ENCODE data around the gene GPRC5B. TPM values are rescaled to one million over a fixed set of nuclear protein-coding genes. Genes with fewer than 3 reads are reported as not detected.

GPRC5B gene
- total RNA-seq, 1 donor from 2014 or later: 21.1 TPM

DNA sequence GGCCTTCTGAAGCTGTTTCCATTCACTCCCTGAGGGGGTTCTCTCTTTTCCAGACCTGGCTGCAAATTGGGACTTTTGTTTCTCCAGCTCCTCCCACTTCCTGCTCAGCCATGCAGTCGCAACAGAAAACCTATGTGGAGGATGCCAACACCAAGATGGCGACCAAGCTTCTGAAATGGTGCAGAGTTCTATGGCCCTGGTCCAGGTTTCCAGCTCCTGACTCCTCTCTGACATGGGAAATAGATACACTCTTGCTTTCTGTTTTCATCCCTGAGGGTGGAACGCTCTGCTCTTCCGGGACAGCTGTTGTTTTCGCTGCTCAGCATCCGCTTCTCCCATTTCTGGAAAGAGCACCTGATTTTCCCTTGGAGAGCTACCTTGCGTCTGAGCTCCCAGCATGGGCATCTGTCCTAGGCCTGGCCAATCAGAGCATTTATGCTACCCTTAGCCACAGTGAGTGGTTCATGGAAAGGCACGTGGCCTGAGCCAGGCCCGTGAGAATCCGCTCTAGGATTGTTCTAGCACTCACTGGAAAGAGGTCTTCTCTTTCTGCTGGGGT is 8.1 kb downstream of the GPRC5B start:
- H3K4me1 ChIP-seq: no peaks in the 10 kb centered on the region
- DNase-seq (no peak), ATAC-seq (no peak)
- TF ChIP-seq, protein P1, sequence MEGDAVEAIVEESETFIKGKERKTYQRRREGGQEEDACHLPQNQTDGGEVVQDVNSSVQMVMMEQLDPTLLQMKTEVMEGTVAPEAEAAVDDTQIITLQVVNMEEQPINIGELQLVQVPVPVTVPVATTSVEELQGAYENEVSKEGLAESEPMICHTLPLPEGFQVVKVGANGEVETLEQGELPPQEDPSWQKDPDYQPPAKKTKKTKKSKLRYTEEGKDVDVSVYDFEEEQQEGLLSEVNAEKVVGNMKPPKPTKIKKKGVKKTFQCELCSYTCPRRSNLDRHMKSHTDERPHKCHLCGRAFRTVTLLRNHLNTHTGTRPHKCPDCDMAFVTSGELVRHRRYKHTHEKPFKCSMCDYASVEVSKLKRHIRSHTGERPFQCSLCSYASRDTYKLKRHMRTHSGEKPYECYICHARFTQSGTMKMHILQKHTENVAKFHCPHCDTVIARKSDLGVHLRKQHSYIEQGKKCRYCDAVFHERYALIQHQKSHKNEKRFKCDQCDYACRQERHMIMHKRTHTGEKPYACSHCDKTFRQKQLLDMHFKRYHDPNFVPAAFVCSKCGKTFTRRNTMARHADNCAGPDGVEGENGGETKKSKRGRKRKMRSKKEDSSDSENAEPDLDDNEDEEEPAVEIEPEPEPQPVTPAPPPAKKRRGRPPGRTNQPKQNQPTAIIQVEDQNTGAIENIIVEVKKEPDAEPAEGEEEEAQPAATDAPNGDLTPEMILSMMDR (IDR thresholded peaks at IDR 0.05): no peak
- no peaks in the 10 kb centered on the region for H3K27me3 ChIP-seq
- no peaks in the 10 kb centered on the region for H3K36me3 ChIP-seq
- no peak overlapping the region for H3K4me3 ChIP-seq
- intact Hi-C loops (cut with DNase I): no loop called here
- no peak overlapping the region for H3K27ac ChIP-seq
- no peaks in the 10 kb centered on the region for H3K9me3 ChIP-seq

DNA sequence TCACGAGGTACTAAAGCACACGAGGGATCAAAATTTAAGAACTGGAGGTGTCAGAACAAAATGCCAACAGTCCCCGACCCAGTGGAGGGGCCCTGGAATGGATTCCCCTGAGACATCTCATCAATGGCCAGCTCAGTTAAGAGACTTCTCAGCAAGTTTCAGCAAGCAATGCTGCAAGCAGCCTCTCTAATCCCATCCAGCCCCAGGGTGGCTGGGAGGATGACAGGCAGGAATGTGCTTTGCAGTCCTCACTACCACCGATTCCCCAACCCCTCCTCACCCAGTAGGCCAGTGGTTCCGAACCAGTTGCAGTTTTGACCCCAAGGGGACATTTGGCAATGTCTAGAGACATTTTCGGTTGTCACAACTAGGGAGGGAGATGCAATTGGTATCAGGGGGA is 8.7 kb downstream of the GPRC5B start:
- Histone ChIP-seq H3K27me3 (no peaks in the 10 kb centered on the region), H3K9me3 (no peaks in the 10 kb centered on the region), H3K36me3 (no peaks in the 10 kb centered on the region), H3K27ac (no peak overlapping the region), H3K4me1 (no peaks in the 10 kb centered on the region), H3K4me3 (no peak overlapping the region)
- ATAC-seq: no peak
- TF ChIP-seq, protein P1 (IDR thresholded peaks at IDR 0.05): no peak
- no peak for DNase-seq
- intact Hi-C loops (cut with DNase I): no loop called here

DNA sequence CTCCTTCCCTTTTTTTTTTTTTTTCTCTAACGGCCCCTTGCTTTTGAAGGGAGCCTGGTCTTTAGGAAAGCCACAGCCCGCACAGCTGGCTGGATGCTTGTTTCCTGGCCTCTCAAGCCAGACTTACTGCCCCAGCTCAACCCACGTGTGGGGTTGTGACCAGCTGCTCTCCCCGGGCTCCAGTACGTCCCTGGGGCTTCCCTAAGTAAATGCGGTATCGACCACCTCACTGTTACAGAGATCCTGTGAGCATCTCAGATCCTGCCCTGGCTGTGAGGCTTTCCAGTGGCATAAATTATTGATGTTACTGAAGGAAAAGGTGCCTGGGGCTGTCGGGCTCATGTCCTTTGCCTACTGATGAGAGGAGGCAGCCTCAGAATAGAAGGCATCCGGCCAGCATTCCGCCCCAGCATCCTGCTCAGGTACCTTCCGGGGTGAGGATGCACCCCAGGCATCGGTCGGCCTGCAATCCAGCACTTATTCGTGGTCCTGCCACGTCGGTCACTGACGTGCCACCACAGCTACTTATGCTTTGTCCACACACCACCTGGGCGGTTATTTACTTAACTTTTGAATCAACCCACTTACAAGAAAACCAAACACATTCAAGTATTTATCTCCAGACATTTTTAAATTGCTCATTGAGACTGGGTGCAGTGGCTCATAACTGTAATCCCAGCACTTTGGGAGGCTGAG is 9.6 kb downstream of the GPRC5B start:
- ATAC-seq (peak; percentile 51), DNase-seq (no peak)

DNA sequence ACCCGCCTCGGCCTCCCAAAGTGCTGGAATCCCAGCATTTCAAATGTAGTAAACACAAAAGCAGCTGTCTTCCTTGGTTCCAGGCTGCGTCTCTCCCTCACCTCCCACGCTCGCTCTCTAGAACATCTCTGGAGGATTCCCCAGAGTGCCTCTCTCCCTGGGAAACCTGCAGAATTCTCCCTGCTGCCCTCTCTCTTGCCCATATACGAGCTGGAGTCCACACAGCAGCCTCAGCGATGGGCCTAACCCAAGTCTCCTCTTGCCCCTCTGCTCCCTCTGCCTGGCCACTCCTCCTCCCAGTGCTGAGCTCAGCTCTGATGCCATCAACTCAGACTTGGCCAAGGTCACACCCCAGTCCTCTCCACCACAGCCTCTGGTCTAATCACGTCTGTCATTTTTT is 10.6 kb downstream of the GPRC5B start:
- no peaks in the 10 kb centered on the region for H3K27me3 ChIP-seq
- no peak for DNase-seq
- no peaks in the 10 kb centered on the region for H3K36me3 ChIP-seq
- H3K27ac ChIP-seq: no peak overlapping the region
- no peak overlapping the region for H3K4me3 ChIP-seq
- peak; percentile 8 for ATAC-seq
- TF ChIP-seq, protein P1 (IDR thresholded peaks at IDR 0.05): no peak
- no peaks in the 10 kb centered on the region for H3K9me3 ChIP-seq
- intact Hi-C loops (cut with DNase I): no loop called here
- no peaks in the 10 kb centered on the region for H3K4me1 ChIP-seq

More for the DNA sequence above, 9.6 kb downstream of the GPRC5B start:
- TF ChIP-seq, protein P1 (IDR thresholded peaks at IDR 0.05): no peak
- H3K36me3 ChIP-seq: no peaks in the 10 kb centered on the region
- intact Hi-C loops (cut with DNase I): no loop called here
- H3K4me3 ChIP-seq: no peak overlapping the region
- no peak overlapping the region for H3K27ac ChIP-seq
- no peaks in the 10 kb centered on the region for H3K9me3 ChIP-seq
- no peaks in the 10 kb centered on the region for H3K27me3 ChIP-seq
- no peaks in the 10 kb centered on the region for H3K4me1 ChIP-seq

DNA sequence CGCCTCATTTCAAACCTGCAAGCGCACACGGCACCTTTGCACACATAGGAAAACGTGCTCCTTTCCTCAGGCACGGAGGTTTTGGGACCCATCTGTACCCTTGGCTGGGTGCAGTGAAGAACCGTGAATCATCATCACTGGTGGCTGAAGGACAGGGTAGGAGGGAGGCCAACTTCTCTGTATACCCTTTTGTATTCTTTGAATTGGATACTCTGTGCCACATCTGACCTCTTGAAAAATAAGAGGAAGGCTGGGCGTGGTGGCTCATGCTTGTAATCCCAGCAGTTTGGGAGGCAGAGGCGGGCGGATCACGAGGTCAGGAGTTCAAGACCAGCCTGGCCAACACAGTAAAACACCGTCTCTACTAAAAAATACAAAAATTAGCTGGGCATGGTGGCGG is 11.7 kb downstream of the GPRC5B start:
- H3K4me1 ChIP-seq: no peaks in the 10 kb centered on the region
- no peaks in the 10 kb centered on the region for H3K36me3 ChIP-seq
- ATAC-seq (no peak), DNase-seq (no peak)
- no peaks in the 10 kb centered on the region for H3K9me3 ChIP-seq
- no peak overlapping the region for H3K27ac ChIP-seq
- H3K4me3 ChIP-seq: no peak overlapping the region
- intact Hi-C loops (cut with DNase I): no loop called here
- TF ChIP-seq, protein P1 (IDR thresholded peaks at IDR 0.05): no peak
- no peaks in the 10 kb centered on the region for H3K27me3 ChIP-seq
